Uterus (tissue), 2 donors: ENCODE results near the gene MCOLN2.

ENCODE experiments used
- CTCF ChIP-seq, 4 experiments: fragments of 200-600 bp in 2 of 4; fragments of 450-650 bp in 2 of 4; sonication (generic) in 2 of 4; IDR thresholded peaks; one replicate each; pipeline ENCODE4 v1.5.1; 2016 to 2019; ENCODE audit warnings: antibody characterized with exemption in 4 of 4, mild to moderate bottlenecking in 2 of 4, moderate library complexity in 1 of 4
- POLR2A ChIP-seq, 2 donors: fragments of 450-650 bp; IDR thresholded peaks; one replicate each; pipeline ENCODE4 v1.6.1; 2016; ENCODE audit warnings: antibody characterized with exemption in 2 of 2, mild to moderate bottlenecking in 1 of 2, moderate library complexity in 1 of 2

DNA sequence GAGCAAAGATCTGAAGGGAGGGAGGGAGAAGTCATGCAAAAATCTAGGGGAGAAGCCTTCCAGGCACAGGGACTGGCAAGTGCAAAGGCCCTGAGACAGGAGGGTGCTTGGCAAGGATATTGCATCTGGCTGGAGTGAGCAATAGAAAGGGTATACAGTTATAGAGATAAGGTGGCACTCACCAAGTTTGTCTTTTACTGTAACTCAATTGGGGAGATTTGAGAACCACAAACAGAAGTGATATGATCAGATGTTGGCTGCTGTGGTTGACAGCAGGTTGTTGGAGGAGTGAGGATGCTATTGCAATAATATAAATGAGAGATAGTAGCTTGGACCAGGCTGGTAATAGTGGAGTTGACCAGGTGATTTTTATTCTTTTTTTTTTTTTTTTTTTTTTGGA lies 25.8 kb upstream of the MCOLN2 start:
- TF ChIP-seq CTCF (IDR thresholded peaks at IDR 0.05) = no peak
- no peak for TF ChIP-seq POLR2A (IDR thresholded peaks at IDR 0.05)
